ENCODE data around the gene A2M. TPM values are rescaled to one million over a fixed set of nuclear protein-coding genes. Genes with fewer than 3 reads are reported as not detected.

The A2M gene
- total RNA-seq, 2 experiments from 2014 or later: 2.7 to 3.4 TPM

GRCh38 chr12:9079883-9080675 is 35.6 kb downstream of the A2M start:
- ATAC-seq (ENCODE audit: low read depth) (no peak), DNase-seq (no peak)
- H3K9me3 Mint-ChIP-seq: peaks cover 9% of the 10 kb centered on the region
- H3K27me3 Mint-ChIP-seq: peaks cover 5% of the 10 kb centered on the region
- H3K4me1 Mint-ChIP-seq: no peaks in the 10 kb centered on the region
- H3K36me3 Mint-ChIP-seq: peaks cover 4% of the 10 kb centered on the region
- no peak overlapping the region for H3K4me3 Mint-ChIP-seq
- H3K27ac Mint-ChIP-seq: no peak overlapping the region
- POLR2A ChIA-PET: no interaction called here

GRCh38 chr12:9079082-9079481 is 36.6 kb downstream of the A2M start:
- Mint-ChIP-seq H3K4me1 (no peaks in the 10 kb centered on the region), H3K9me3 (peaks cover 9% of the 10 kb centered on the region), H3K27ac (no peak overlapping the region), H3K4me3 (no peak overlapping the region), H3K27me3 (peaks cover 5% of the 10 kb centered on the region), H3K36me3 (peaks cover 4% of the 10 kb centered on the region)
- ATAC-seq (ENCODE audit: low read depth) (no peak), DNase-seq (no peak)
- POLR2A ChIA-PET: no interaction called here

- DNase-seq (no peak), ATAC-seq (ENCODE audit: low read depth) (no peak)
- Mint-ChIP-seq H3K27ac (no peak overlapping the region), H3K9me3 (peaks cover 4% of the 10 kb centered on the region), H3K36me3 (no peaks in the 10 kb centered on the region), H3K27me3 (peaks cover 7% of the 10 kb centered on the region), H3K4me1 (no peaks in the 10 kb centered on the region), H3K4me3 (no peak overlapping the region)
- POLR2A ChIA-PET: no interaction called here
Measured at GRCh38 chr12:9077152-9078031, 38.3 kb downstream of the A2M start.

DNA sequence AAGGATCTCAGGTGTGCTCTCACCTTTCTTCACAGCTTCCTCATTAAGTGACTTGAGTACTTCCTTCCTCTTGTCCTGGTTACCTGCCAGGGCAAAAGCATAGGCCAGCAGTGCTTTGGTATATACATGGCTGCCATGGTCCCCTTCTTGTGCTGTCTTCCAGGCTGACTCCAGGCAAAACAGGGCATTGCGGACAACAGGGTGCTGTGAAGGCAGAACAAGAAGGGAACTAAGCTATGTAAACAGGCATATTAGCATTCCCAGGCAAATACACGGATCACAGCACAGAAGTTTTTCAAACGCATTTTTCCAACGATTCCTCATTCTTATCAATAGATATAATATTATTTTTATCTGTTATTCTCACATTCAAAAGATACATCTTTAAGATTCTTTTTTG is 39.0 kb downstream of the A2M start:
- DNase-seq (no peak), ATAC-seq (ENCODE audit: low read depth) (no peak)
- Mint-ChIP-seq H3K36me3 (no peaks in the 10 kb centered on the region), H3K27me3 (peaks cover 7% of the 10 kb centered on the region), H3K4me1 (no peaks in the 10 kb centered on the region), H3K27ac (no peak overlapping the region), H3K4me3 (no peak overlapping the region), H3K9me3 (peaks cover 2% of the 10 kb centered on the region)
- POLR2A ChIA-PET: no interaction called here

- Mint-ChIP-seq H3K4me1 (no peaks in the 10 kb centered on the region), H3K27me3 (peaks cover 12% of the 10 kb centered on the region), H3K36me3 (no peaks in the 10 kb centered on the region), H3K27ac (no peak overlapping the region), H3K9me3 (no peaks in the 10 kb centered on the region), H3K4me3 (no peak overlapping the region)
- DNase-seq (no peak), ATAC-seq (ENCODE audit: low read depth) (no peak)
- POLR2A ChIA-PET: interaction anchor here (1.0 kb wide), 1 partner anchor 11 kb away, joined by 3 read pairs; no protein-coding TSS in a partner anchor
Measured at GRCh38 chr12:9075138-9075535, 40.6 kb downstream of the A2M start.

DNA sequence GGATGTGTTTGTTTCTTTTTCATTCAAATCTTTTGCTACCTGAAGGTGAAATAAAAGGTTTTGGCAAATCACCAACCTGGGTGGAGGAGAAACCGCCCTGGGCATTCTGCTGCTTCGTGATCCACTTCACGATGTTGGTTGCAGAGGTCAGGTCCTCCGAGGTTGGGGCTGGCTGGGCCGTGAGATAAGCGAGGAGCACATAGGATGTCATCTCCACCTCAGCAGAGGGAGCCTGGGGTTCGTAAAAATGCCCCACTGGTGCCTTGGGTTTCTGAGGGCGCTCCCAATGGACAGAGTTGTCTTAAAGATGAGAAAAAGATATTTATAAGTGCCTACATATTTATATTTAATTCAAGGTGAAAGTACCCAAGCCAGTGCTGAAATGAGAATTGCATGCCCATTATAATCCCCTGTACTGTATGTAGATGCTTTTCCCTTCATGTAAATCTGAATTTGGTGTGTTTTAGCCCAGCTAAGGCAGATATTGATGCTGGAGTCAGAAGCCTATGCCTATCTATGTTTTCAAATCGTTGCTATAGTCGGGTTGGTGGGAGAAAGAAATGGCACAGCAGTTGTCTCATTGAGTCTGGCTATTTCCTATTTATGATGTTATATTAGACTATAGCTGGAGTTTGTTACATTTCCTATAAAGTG is 41.1 kb downstream of the A2M start:
- Mint-ChIP-seq H3K4me3 (no peak overlapping the region), H3K36me3 (no peaks in the 10 kb centered on the region), H3K27ac (no peak overlapping the region), H3K27me3 (peaks cover 12% of the 10 kb centered on the region), H3K4me1 (no peaks in the 10 kb centered on the region), H3K9me3 (no peaks in the 10 kb centered on the region)
- ATAC-seq (ENCODE audit: low read depth) (no peak), DNase-seq (no peak)
- POLR2A ChIA-PET: interaction anchor here (1.0 kb wide), 1 partner anchor 10 kb away, joined by 3 read pairs; no protein-coding TSS in a partner anchor

GRCh38 chr12:9073076-9073475 is 42.6 kb downstream of the A2M start:
- Mint-ChIP-seq H3K9me3 (no peaks in the 10 kb centered on the region), H3K4me3 (no peak overlapping the region), H3K36me3 (no peaks in the 10 kb centered on the region), H3K4me1 (no peaks in the 10 kb centered on the region), H3K27me3 (peaks cover 8% of the 10 kb centered on the region), H3K27ac (no peak overlapping the region)
- ATAC-seq (ENCODE audit: low read depth) (no peak), DNase-seq (no peak)
- POLR2A ChIA-PET: no interaction called here

DNA sequence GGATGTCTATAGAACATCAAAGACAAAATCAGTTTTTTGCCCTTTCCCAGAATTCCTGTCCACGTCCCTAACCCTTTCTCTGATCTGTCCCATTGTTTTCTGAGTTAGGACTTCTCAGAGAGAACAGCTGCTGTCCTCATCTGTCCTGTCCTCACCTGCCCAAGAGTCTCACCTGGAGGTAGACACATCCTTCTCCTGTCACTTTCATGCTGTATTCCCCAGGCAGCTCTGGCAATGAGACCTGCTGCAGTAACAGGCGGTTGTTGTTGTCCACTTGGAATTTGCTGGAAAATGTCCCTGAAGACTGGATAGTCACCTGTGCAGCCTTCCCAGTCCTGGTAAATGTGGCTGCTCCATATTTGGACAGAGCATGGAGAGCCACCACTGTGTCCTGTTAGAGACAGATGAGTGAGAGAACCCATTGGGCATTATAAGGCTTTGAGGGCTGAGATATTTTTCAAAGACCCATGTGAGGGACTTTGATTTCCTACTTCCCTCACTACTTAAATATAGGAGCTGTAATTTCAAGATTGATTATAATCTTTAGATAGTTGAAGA is 43.2 kb downstream of the A2M start:
- no peaks in the 10 kb centered on the region for H3K9me3 Mint-ChIP-seq
- H3K27me3 Mint-ChIP-seq: peaks cover 11% of the 10 kb centered on the region
- no peak overlapping the region for H3K4me3 Mint-ChIP-seq
- H3K27ac Mint-ChIP-seq: no peak overlapping the region
- ATAC-seq (ENCODE audit: low read depth) (no peak), DNase-seq (no peak)
- POLR2A ChIA-PET: no interaction called here
- no peaks in the 10 kb centered on the region for H3K4me1 Mint-ChIP-seq
- H3K36me3 Mint-ChIP-seq: no peaks in the 10 kb centered on the region

DNA sequence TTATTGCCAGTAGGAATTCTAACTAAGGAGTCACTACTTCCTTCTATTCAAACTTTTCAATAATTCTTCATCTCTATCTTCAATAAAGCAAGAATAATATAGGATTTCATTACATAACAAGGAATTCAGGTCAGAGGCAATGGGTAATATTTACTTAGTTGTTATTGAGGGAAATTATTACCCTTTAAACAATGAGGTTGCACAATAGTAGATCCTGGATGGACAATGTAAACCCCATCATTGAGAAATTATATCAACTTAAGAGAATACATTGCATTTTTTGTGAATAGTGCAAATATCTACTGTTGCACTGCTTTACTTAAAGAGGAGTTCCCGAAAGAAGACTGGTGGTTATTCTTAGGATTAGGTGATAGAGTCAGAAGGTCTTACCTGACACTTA is 43.8 kb downstream of the A2M start:
- Mint-ChIP-seq H3K4me3 (no peak overlapping the region), H3K36me3 (no peaks in the 10 kb centered on the region), H3K4me1 (no peaks in the 10 kb centered on the region), H3K27ac (no peak overlapping the region), H3K27me3 (peaks cover 16% of the 10 kb centered on the region), H3K9me3 (no peaks in the 10 kb centered on the region)
- POLR2A ChIA-PET: no interaction called here
- ATAC-seq (ENCODE audit: low read depth) (no peak), DNase-seq (no peak)

- Mint-ChIP-seq H3K9me3 (no peaks in the 10 kb centered on the region), H3K4me1 (no peaks in the 10 kb centered on the region), H3K27me3 (peaks cover 18% of the 10 kb centered on the region), H3K36me3 (no peaks in the 10 kb centered on the region), H3K27ac (no peak overlapping the region), H3K4me3 (no peak overlapping the region)
- POLR2A ChIA-PET: no interaction called here
- DNase-seq: no peak
- ATAC-seq (ENCODE audit: low read depth): no peak
Measured at GRCh38 chr12:9071518-9071917, 44.2 kb downstream of the A2M start.

GRCh38 chr12:9070351-9070750 is 45.4 kb downstream of the A2M start:
- Mint-ChIP-seq H3K4me3 (no peak overlapping the region), H3K36me3 (no peaks in the 10 kb centered on the region), H3K27ac (no peak overlapping the region), H3K27me3 (peaks cover 23% of the 10 kb centered on the region), H3K4me1 (no peaks in the 10 kb centered on the region), H3K9me3 (no peaks in the 10 kb centered on the region)
- ATAC-seq (ENCODE audit: low read depth) (no peak), DNase-seq (no peak)
- POLR2A ChIA-PET: no interaction called here

DNA sequence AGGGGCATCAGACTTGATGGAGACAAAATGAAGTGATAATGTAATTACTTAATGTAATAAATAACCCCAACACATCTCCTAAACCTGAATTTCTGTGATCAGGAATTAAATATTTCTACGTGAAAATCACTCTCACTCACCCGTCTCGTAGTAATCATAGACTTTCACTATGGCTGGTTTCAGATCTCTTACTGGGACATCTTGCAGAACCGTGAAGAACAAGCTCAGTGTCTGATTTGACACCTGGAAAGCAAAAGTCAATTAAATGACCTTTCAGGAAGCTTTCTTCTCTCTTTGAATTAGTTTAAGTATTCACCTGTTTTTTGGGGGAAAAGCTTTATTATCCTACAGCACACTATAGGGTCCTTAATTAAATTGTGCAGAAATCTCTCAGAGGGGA is 47.1 kb downstream of the A2M start:
- Mint-ChIP-seq H3K9me3 (no peaks in the 10 kb centered on the region), H3K4me1 (peaks cover 3% of the 10 kb centered on the region), H3K27ac (no peak overlapping the region), H3K36me3 (no peaks in the 10 kb centered on the region), H3K27me3 (peaks cover 27% of the 10 kb centered on the region), H3K4me3 (no peak overlapping the region)
- POLR2A ChIA-PET: no interaction called here
- no peak for DNase-seq
- ATAC-seq (ENCODE audit: low read depth): no peak

GRCh38 chr12:9068086-9068485 is 47.6 kb downstream of the A2M start:
- H3K4me3 Mint-ChIP-seq: no peak overlapping the region
- POLR2A ChIA-PET: no interaction called here
- DNase-seq: no peak
- peaks cover 27% of the 10 kb centered on the region for H3K27me3 Mint-ChIP-seq
- no peak for ATAC-seq (ENCODE audit: low read depth)
- no peaks in the 10 kb centered on the region for H3K9me3 Mint-ChIP-seq
- H3K36me3 Mint-ChIP-seq: no peaks in the 10 kb centered on the region
- H3K4me1 Mint-ChIP-seq: peaks cover 3% of the 10 kb centered on the region
- H3K27ac Mint-ChIP-seq: no peak overlapping the region
